Fibroblast of pulmonary artery (primary cell): Measurements from ENCODE around the gene ZNF782.
"Not testable (repeated sequence)": the region's sequence is repeated elsewhere in the genome, so short reads cannot be mapped to it uniquely, and the experiment has no call there.

Experiments
- DNase-seq: peaks from one replicate; pipeline ENCODE4 v3.0.0-alpha.2; 2010; ENCODE audit warnings: low read depth
- H3K4me3 ChIP-seq: replicated peaks from 2 replicates; pipeline ENCODE4 v1.5.1; 2011; ENCODE audit warnings: low read depth, mild to moderate bottlenecking, control low read depth, low read length, moderate library complexity
- TF ChIP-seq, protein P1 (sequence below): IDR thresholded peaks from 2 replicates; pipeline ENCODE4 v1.5.1; 2011; ENCODE audit warnings: mild to moderate bottlenecking, control low read depth, low read length, inconsistent platforms; ENCODE audit errors: missing control alignments

ZNF782 gene

DNA sequence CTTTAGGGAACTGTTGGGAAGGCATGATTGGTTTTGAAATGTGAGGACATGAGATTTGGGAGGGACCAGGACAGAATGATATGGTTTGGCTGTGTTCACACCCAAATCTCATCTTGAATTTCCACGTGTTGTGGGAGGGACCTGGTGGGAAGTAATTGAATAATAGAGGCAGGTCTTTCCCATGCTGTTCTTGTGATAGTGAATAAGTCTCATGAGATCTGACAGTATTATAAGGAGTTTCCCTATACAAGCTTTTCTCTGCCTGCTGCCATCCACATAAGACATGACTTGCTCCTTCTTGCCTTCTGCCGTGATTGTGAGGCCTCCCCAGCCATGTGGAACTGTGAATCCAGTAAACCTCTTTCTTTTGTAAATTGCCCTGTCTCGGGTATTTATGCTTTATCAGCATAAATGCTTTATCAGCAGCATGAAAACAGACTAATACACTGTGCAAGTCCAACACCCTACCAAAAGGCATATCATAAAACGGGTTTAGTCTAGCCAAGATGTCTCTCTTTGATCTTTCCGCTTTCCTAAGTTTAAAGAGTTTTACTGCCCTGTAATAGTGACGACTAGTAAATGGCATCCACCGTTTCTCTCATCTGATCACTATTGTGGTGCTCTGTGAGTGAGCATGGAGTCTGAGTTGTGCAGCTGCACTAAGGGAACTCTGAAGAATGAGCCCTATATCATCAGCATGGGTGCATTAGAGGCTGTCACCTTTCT is 12.9 kb upstream of the ZNF782 start:
- no peak overlapping the region for H3K4me3 ChIP-seq
- DNase-seq: no peak
- TF ChIP-seq, protein P1, sequence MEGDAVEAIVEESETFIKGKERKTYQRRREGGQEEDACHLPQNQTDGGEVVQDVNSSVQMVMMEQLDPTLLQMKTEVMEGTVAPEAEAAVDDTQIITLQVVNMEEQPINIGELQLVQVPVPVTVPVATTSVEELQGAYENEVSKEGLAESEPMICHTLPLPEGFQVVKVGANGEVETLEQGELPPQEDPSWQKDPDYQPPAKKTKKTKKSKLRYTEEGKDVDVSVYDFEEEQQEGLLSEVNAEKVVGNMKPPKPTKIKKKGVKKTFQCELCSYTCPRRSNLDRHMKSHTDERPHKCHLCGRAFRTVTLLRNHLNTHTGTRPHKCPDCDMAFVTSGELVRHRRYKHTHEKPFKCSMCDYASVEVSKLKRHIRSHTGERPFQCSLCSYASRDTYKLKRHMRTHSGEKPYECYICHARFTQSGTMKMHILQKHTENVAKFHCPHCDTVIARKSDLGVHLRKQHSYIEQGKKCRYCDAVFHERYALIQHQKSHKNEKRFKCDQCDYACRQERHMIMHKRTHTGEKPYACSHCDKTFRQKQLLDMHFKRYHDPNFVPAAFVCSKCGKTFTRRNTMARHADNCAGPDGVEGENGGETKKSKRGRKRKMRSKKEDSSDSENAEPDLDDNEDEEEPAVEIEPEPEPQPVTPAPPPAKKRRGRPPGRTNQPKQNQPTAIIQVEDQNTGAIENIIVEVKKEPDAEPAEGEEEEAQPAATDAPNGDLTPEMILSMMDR: no peak

DNA sequence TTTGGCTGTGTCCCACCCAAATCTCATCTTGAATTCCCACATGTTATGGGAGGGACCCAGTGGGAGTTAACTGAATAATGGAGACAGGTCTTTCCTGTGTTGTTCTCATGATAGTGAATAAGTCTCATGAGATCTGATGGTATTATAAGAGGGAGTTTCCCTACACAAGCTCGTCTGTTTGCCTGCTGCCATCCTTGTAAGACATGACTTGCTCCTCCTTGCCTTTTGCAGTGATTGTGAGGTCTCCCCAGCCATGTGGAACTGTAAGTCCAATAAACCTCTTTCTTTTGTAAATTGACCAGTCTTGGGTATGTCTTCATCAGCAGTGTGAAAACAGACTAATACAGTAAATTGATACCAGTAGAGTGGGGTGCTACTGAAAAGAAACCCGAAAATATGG is 10.9 kb upstream of the ZNF782 start:
- not testable (repeated sequence) for H3K4me3 ChIP-seq, DNase-seq

DNA sequence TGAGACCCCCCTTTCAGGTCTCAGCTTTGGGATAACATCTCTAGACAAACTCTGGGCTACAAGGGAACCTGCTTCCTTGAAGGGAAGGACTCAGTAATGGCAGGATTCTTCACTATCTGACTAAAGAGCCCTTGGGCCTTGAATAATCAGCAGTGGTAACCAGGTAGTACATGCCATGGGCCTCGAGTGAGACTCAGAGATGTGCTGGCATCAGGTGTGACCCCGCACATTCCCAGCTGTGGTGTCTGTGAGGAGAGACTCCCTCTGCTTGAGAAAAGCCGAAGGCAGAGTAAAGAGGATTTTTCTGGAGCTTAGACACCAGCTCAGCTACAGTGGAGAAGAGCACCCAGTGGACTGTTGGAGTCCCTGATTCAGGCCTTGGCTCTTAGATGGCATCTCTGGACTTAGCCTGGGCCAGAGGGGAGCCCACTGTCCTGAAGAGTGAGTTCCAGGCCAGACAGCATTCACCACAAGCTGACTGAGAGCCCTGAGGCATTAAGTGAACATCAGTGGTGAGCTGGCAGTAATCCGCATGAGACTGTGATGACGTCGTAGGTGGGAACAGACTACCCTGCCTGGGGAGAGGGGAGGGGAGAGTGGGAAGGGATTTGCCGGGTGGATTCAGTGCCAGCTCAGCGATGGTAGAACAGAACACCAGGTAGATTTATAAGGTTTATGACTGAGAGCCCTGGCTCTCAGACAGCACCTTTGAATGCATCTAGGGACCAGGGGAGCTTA is 5.3 kb upstream of the ZNF782 start:
- peak; percentile 36 for DNase-seq
- no peak overlapping the region for H3K4me3 ChIP-seq
- TF ChIP-seq, protein P1: no peak

DNA sequence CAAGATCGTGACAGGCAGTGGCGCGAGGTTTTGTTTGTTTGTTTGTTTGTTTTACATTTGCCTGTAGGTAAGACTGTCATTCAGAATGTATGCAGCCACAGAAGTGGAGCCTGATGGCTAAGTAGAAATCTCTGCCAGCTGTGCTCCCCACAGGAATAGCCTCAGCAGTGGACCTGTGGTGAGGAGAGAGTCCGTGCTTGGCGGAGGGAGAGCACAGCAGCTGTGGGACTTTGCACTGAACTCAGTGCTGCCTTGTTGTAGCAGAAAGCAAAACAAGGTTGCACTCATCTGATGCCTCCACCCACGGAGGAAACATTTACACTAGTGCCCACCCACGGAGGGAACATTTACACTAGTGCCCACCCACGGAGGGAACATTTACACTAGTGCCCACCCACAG is 4.4 kb upstream of the ZNF782 start:
- TF ChIP-seq, protein P1: no peak
- no peak overlapping the region for H3K4me3 ChIP-seq
- DNase-seq: no peak

DNA sequence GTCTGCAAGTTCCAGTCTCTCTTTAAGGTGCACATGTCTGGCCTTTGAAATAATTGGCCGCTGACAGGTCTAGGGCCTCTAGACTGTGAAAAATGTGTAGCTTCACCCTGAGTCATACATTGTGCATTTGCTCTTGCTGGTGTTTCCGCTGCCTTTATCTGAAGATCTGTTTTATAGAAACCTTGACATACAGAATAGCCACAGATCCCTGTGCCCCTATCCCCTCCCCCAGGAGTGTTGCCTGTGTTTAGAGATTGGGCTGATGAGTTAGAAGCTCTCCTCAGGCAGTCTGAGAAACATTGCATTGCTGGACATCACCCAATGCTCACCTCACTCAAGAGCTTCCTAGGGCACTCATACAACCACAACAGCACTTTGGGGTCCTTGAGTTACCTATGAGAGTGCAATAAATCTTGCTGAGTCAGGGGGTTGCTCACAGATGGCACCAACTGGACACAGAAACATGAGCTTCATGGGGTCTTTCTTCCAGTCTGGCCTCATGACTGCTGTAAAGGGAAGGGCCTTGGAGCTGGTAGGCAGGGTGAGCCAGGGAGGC is 3.8 kb upstream of the ZNF782 start:
- H3K4me3 ChIP-seq: no peak overlapping the region
- TF ChIP-seq, protein P1: no peak
- peak; percentile 53 for DNase-seq

DNA sequence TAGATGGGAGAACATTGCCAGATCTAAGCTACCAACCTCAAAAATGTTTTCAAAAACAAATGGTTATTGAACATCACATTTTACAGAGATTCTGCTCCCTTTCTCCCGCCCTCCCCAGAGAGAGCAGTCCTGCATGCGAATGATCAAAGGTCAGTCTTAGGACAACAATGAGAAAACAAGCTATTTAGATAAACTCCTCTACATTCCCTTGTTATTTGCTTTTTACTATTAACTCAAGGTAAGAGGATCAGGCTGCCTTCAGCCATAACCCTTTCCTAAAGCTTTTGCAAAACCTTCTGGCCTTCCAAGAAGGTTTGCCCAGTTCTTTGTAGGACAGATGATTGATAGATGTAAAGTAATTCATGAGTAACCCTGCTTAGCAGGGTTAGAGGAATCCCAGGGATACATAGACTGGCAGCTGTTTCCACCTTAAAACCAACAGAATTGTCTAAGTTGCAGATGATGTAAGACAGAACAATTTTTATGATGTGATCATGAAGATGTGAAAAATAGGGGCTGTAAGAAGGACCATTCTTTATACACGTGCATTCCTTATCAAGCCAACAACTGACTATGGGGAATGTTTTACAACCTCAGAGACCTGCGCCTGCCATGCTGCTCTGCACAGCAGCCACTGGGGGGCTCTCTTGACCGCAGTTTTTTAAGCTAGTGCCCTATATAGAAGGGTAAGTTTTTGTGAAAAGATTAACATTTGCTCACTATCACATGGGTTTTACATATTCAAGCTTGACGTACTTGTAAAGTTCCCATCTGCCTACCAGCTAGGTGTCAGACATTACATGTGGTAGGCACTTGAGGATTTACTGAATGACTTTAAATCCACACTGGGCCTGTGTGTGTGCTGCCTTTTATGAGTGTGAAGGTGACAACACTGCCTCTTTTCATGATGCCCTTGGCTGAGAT is 2.3 kb upstream of the ZNF782 start:
- H3K4me3 ChIP-seq: no peak overlapping the region
- TF ChIP-seq, protein P1: peak; percentile 96
- peak; percentile 80 for DNase-seq
